Skin of body (tissue), 2 donors: Measurements from ENCODE around the gene SECISBP2L. TPM values are rescaled to one million over a fixed set of nuclear protein-coding genes. Genes with fewer than 3 reads are reported as not detected.

Experiments used
- DNase-seq: peaks from one replicate; lab custom pipeline; 2025; lab: John Stamatoyannopoulos, UW
- total RNA-seq: library from RNA; depleted of rRNA; stranded (reverse); fragments of >200 nt; gene quantifications from one replicate; pipeline ENCODE4 v1.2.3, GENCODE V29; 2014

Gene SECISBP2L
- total RNA-seq, 1 donor from 2014 or later: 65.8 TPM

- DNase-seq: no peak
Measured at GRCh38 chr15:49060710-49061495, 14.7 kb upstream of the SECISBP2L start.

GRCh38 chr15:49059491-49059890 lies 13.2 kb upstream of the SECISBP2L start:
- DNase-seq: no peak

GRCh38 chr15:49058559-49058958 lies 12.3 kb upstream of the SECISBP2L start:
- no peak for DNase-seq

DNA sequence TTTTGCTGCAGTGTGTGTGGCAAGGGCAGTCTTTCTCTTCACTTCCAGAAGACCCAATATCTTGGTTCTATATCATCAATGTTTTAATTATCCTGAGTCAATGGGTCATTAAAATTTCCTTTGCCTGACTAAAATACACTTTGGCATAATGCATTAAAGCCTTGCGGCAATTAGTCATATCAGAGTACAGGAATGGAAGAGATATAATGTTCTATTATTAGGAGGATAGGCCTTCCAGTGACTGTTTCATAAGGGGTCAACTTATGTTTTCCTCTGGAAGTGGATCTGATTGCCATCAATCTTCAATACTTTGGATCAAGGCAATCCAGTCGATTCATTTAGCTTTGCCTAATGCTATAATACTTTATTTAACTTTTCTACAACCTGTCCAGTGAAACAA lies 9.4 kb upstream of the SECISBP2L start:
- DNase-seq: no peak

- DNase-seq: no peak
Measured at GRCh38 chr15:49052662-49053061, 6.4 kb upstream of the SECISBP2L start.

DNA sequence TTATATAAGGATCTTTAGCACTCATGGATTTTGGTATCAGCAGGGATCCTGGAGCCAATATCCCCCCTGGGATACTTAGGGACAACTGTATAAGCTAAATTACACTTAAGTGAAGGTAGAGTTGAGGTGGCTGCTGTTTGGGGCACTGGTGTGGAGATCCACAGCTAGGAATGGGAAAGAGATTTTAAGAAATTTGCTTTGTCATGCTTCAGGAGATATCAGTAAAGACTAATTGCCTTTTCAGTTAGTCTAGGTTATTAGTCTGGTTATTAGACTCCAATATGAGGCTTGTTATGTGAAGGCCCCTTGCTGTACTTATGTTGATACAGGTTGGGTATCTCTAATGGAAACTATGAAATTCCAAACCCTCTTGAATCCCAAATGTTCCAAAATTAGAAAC lies 1.2 kb upstream of the SECISBP2L start:
- DNase-seq: no peak

GRCh38 chr15:49045751-49046219 lies 461 bp downstream of the SECISBP2L start:
- DNase-seq: peak; percentile 41

- DNase-seq: peak; percentile 2
Measured at GRCh38 chr15:49044766-49045606, 1.3 kb downstream of the SECISBP2L start.

- peak; percentile 2 for DNase-seq
Measured at GRCh38 chr15:49044002-49044401, 2.2 kb downstream of the SECISBP2L start.

- no peak for DNase-seq
Measured at GRCh38 chr15:49042165-49042564, 4.1 kb downstream of the SECISBP2L start.

GRCh38 chr15:49041426-49041825 lies 4.8 kb downstream of the SECISBP2L start:
- no peak for DNase-seq

GRCh38 chr15:49040151-49040550 lies 6.1 kb downstream of the SECISBP2L start:
- no peak for DNase-seq

DNA sequence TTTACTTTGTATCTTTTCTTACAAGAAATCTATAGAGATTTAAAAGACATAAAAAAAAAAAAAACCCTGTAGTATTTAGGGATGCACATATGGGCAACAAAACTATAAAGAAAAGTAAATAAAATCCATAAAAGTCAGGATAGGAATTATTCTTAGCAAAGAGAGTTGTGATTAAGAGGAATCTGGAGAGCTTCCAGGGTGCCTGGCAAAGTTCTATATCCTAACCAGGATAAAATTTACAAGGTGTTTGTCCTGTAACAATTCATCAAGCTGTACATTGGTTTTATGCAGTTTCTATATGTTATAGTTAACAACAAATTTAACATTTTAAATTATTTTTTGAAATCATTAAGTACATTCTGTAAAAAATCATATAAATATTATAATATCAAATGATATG lies 7.9 kb downstream of the SECISBP2L start:
- no peak for DNase-seq

- no peak for DNase-seq
Measured at GRCh38 chr15:49037546-49037940, 8.7 kb downstream of the SECISBP2L start.

- no peak for DNase-seq
Measured at GRCh38 chr15:49036650-49037545, 9.3 kb downstream of the SECISBP2L start.

GRCh38 chr15:49035825-49036224 lies 10.4 kb downstream of the SECISBP2L start:
- no peak for DNase-seq

- DNase-seq: no peak
Measured at GRCh38 chr15:49032601-49033145, 13.6 kb downstream of the SECISBP2L start.

- DNase-seq: no peak
Measured at GRCh38 chr15:49031804-49032203, 14.4 kb downstream of the SECISBP2L start.

GRCh38 chr15:49026700-49027099 lies 19.5 kb downstream of the SECISBP2L start:
- DNase-seq: no peak

GRCh38 chr15:49024840-49025239 lies 21.4 kb downstream of the SECISBP2L start:
- DNase-seq: no peak

GRCh38 chr15:49023354-49023753 lies 22.9 kb downstream of the SECISBP2L start:
- no peak for DNase-seq
